Measurements from ENCODE around the gene TRAM2.

The TRAM2 gene

GRCh38 chr6:52546678-52547077 is 30.2 kb downstream of the TRAM2 start (continued):
- TF ChIP-seq ZNF565 (CRISPR knock-in tag; conservative IDR thresholded peaks at IDR 0.05; ENCODE audit: low read depth), result no peak
- no peak for TF ChIP-seq RARB (CRISPR knock-in tag; IDR thresholded peaks at IDR 0.05)
- TF ChIP-seq CREB5 (CRISPR knock-in tag; IDR thresholded peaks at IDR 0.05; ENCODE audit: low read depth), result no peak

GRCh38 chr6:52546192-52546591 is 30.7 kb downstream of the TRAM2 start:
- no peak for ATAC-seq
- no peak for TF ChIP-seq POU6F1 (CRISPR knock-in tag; IDR thresholded peaks at IDR 0.05; ENCODE audit: borderline replicate concordance, low read depth)
- no peak for TF ChIP-seq ESRRG (CRISPR knock-in tag; IDR thresholded peaks at IDR 0.05)
- TF ChIP-seq ARNTL (CRISPR knock-in tag; IDR thresholded peaks at IDR 0.05; ENCODE audit: borderline replicate concordance, low read depth), result no peak
- TF ChIP-seq ZNF70 (CRISPR knock-in tag; IDR thresholded peaks at IDR 0.05), result no peak
- TF ChIP-seq ZC3H10 (CRISPR knock-in tag; IDR thresholded peaks at IDR 0.05), result no peak
- TF ChIP-seq ZFP30 (CRISPR knock-in tag; IDR thresholded peaks at IDR 0.05), result no peak
- no peak for TF ChIP-seq BACH2 (CRISPR knock-in tag; IDR thresholded peaks at IDR 0.05; ENCODE audit: borderline replicate concordance)
- TF ChIP-seq GLIS3 (CRISPR knock-in tag; IDR thresholded peaks at IDR 0.05), result no peak
- no peak for TF ChIP-seq CREB5 (CRISPR knock-in tag; IDR thresholded peaks at IDR 0.05; ENCODE audit: low read depth)
- no peak for TF ChIP-seq TCF4 (CRISPR knock-in tag; IDR thresholded peaks at IDR 0.05; ENCODE audit: borderline replicate concordance)
- no peak for TF ChIP-seq TOX (CRISPR knock-in tag; IDR thresholded peaks at IDR 0.05; ENCODE audit: borderline replicate concordance)
- no peak for TF ChIP-seq PATZ1 (CRISPR knock-in tag; IDR thresholded peaks at IDR 0.05; ENCODE audit: borderline replicate concordance)
- no peak for TF ChIP-seq TSHZ2 (CRISPR knock-in tag; IDR thresholded peaks at IDR 0.05)
- no peak for TF ChIP-seq ZNF8 (CRISPR knock-in tag; IDR thresholded peaks at IDR 0.05)
- TF ChIP-seq CSRNP3 (CRISPR knock-in tag; IDR thresholded peaks at IDR 0.05), result no peak

GRCh38 chr6:52545406-52546119 is 31.3 kb downstream of the TRAM2 start:
- ATAC-seq, result no peak
- no peak for TF ChIP-seq ZC3H10 (CRISPR knock-in tag; IDR thresholded peaks at IDR 0.05)
- no peak for TF ChIP-seq SNAI2 (CRISPR knock-in tag; IDR thresholded peaks at IDR 0.05)
- no peak for TF ChIP-seq CREB5 (CRISPR knock-in tag; IDR thresholded peaks at IDR 0.05; ENCODE audit: low read depth)
- TF ChIP-seq CSRNP3 (CRISPR knock-in tag; IDR thresholded peaks at IDR 0.05), result no peak
- no peak for TF ChIP-seq PPARA (CRISPR knock-in tag; IDR thresholded peaks at IDR 0.05; ENCODE audit: borderline replicate concordance)
- no peak for TF ChIP-seq CSDC2 (CRISPR knock-in tag; IDR thresholded peaks at IDR 0.05)
- no peak for TF ChIP-seq OSR1 (CRISPR knock-in tag; IDR thresholded peaks at IDR 0.05)
- no peak for TF ChIP-seq ESRRG (CRISPR knock-in tag; IDR thresholded peaks at IDR 0.05)
- no peak for TF ChIP-seq PATZ1 (CRISPR knock-in tag; IDR thresholded peaks at IDR 0.05; ENCODE audit: borderline replicate concordance)
- TF ChIP-seq ZNF70 (CRISPR knock-in tag; IDR thresholded peaks at IDR 0.05), result no peak
- TF ChIP-seq ZNF8 (CRISPR knock-in tag; IDR thresholded peaks at IDR 0.05), result no peak

Data from SK-N-SH treated with all-trans-retinoic acid at 6 μM for 48 hours (cell line).